Medulla oblongata (tissue), 1 donor: ENCODE data around the gene STX19.
A peak's percentile ranks its signal among the peaks of the same experiment; 100 is the strongest.
"Not testable (repeated sequence)": the region's sequence is repeated elsewhere in the genome, so short reads cannot be mapped to it uniquely, and the experiment has no call there.

Experiments used
- DNase-seq: peaks from one replicate; pipeline ENCODE4 v3.0.0-alpha.2; 2015; ENCODE audit errors: extremely low spot score

STX19 gene

GRCh38 chr3:94028093-94028837, at the start of gene STX19:
STX19 (minus strand) TSS chr3:94028597; CDS start chr3:94015269, 13,328 bp downstream.
- no peak for DNase-seq

- no peak for DNase-seq
These were observed 47.7 kb upstream of the STX19 start for GRCh38 chr3:94076055-94076454.

GRCh38 chr3:94071713-94072284, 43.4 kb upstream of the STX19 start:
- DNase-seq = no peak

- DNase-seq = no peak
These were observed 42.0 kb upstream of the STX19 start for GRCh38 chr3:94070341-94070911.

GRCh38 chr3:94069194-94069813, 40.9 kb upstream of the STX19 start:
- peak; percentile 34 for DNase-seq

- DNase-seq = no peak
These were observed 38.4 kb upstream of the STX19 start for GRCh38 chr3:94066506-94067500.

- no peak for DNase-seq
These were observed 37.6 kb upstream of the STX19 start for GRCh38 chr3:94065819-94066480.

GRCh38 chr3:94065122-94065521, 36.7 kb upstream of the STX19 start:
- DNase-seq = no peak

GRCh38 chr3:94064243-94064860, 36.0 kb upstream of the STX19 start:
- DNase-seq = no peak

- no peak for DNase-seq
These were observed 35.2 kb upstream of the STX19 start for GRCh38 chr3:94063496-94064119.

GRCh38 chr3:94062513-94063404, 34.4 kb upstream of the STX19 start, which contains the start of the genes DHFR2 and NSUN3:
DHFR2 (minus strand) TSS chr3:94062916; CDS start chr3:94061511, 1,405 bp downstream.
NSUN3 (plus strand) TSS chr3:94063061; CDS start chr3:94063127, 66 bp downstream.
- DNase-seq = peak; percentile 94

GRCh38 chr3:94061297-94061696, 32.9 kb upstream of the STX19 start:
- DNase-seq = no peak

- no peak for DNase-seq
These were observed 22.1 kb upstream of the STX19 start for GRCh38 chr3:94050546-94050945.

GRCh38 chr3:94049267-94049666, 20.9 kb upstream of the STX19 start:
- no peak for DNase-seq

GRCh38 chr3:94046533-94046932, 18.1 kb upstream of the STX19 start:
- DNase-seq = no peak

GRCh38 chr3:94044100-94044936, 15.9 kb upstream of the STX19 start:
- not testable (repeated sequence) for DNase-seq

- DNase-seq = no peak
These were observed 14.9 kb upstream of the STX19 start for GRCh38 chr3:94043285-94043684.
